Measurements from ENCODE around the gene CHST9. TPM values are rescaled to one million over a fixed set of nuclear protein-coding genes. Genes with fewer than 3 reads are reported as not detected.
A peak's percentile ranks its signal among the peaks of the same experiment; 100 is the strongest.

The CHST9 gene
- total and polyA plus RNA-seq, 2 donors from 2014 or later, result 1.5 to 9.8 TPM

- FAIRE-seq (no peak), DNase-seq (peak in 2 of 5 donors; percentile 7 to 37)
- no peaks in the 10 kb centered on the region for H3K36me3 ChIP-seq (ENCODE audit: control insufficient read depth in 2 of 3, insufficient read depth in 3 of 3, low read length in 3 of 3)
- no peak for TF ChIP-seq CTCF (IDR thresholded peaks at IDR 0.05; ENCODE audit: borderline replicate concordance, extremely low read depth, insufficient read depth)
- H3K9me3 ChIP-seq (ENCODE audit: control insufficient read depth in 2 of 3, insufficient read depth in 1 of 3, low read length in 3 of 3), result no peaks in the 10 kb centered on the region
- no peaks in the 10 kb centered on the region for H3K27me3 ChIP-seq (ENCODE audit: control insufficient read depth, insufficient read depth, low read length)
- intact Hi-C loops (cut with DNase I), result no loop called here
- H3K27ac ChIP-seq (ENCODE audit: low read depth in 2 of 2, low read length in 2 of 2), result no peak overlapping the region
- no peaks in the 10 kb centered on the region for H3K4me1 ChIP-seq (ENCODE audit: control insufficient read depth in 2 of 3, insufficient read depth in 2 of 3, low read depth in 1 of 3, low read length in 3 of 3)
- no peak overlapping the region for H3K4me3 ChIP-seq (ENCODE audit: low read length in 3 of 3)
- no peak overlapping the region for H3K9ac ChIP-seq (ENCODE audit: low read length in 3 of 3)
Observed at GRCh38 chr18:27223526-27224291, 38.6 kb upstream of the CHST9 start.

GRCh38 chr18:27214831-27215230 lies 29.7 kb upstream of the CHST9 start:
- Histone ChIP-seq H3K4me3 (ENCODE audit: low read length in 3 of 3) (no peak overlapping the region), H3K36me3 (ENCODE audit: control insufficient read depth in 2 of 3, insufficient read depth in 3 of 3, low read length in 3 of 3) (no peaks in the 10 kb centered on the region), H3K27ac (ENCODE audit: low read depth in 2 of 2, low read length in 2 of 2) (no peak overlapping the region), H3K27me3 (ENCODE audit: control insufficient read depth, insufficient read depth, low read length) (no peaks in the 10 kb centered on the region), H3K9me3 (ENCODE audit: control insufficient read depth in 2 of 3, insufficient read depth in 1 of 3, low read length in 3 of 3) (no peaks in the 10 kb centered on the region), H3K4me1 (ENCODE audit: control insufficient read depth in 2 of 3, insufficient read depth in 2 of 3, low read depth in 1 of 3, low read length in 3 of 3) (no peaks in the 10 kb centered on the region), H3K9ac (ENCODE audit: low read length in 3 of 3) (no peak overlapping the region)
- FAIRE-seq (no peak), DNase-seq (no peak)
- intact Hi-C loops (cut with DNase I), result no loop called here
- no peak for TF ChIP-seq CTCF (IDR thresholded peaks at IDR 0.05; ENCODE audit: borderline replicate concordance, extremely low read depth, insufficient read depth)

- Histone ChIP-seq H3K36me3 (ENCODE audit: control insufficient read depth in 2 of 3, insufficient read depth in 3 of 3, low read length in 3 of 3) (no peaks in the 10 kb centered on the region), H3K9me3 (ENCODE audit: control insufficient read depth in 2 of 3, insufficient read depth in 1 of 3, low read length in 3 of 3) (no peaks in the 10 kb centered on the region), H3K4me3 (ENCODE audit: low read length in 3 of 3) (no peak overlapping the region), H3K27me3 (ENCODE audit: control insufficient read depth, insufficient read depth, low read length) (no peaks in the 10 kb centered on the region), H3K27ac (ENCODE audit: low read depth in 2 of 2, low read length in 2 of 2) (no peak overlapping the region), H3K9ac (ENCODE audit: low read length in 3 of 3) (no peak overlapping the region), H3K4me1 (ENCODE audit: control insufficient read depth in 2 of 3, insufficient read depth in 2 of 3, low read depth in 1 of 3, low read length in 3 of 3) (no peaks in the 10 kb centered on the region)
- FAIRE-seq (no peak), DNase-seq (no peak)
- no peak for TF ChIP-seq CTCF (IDR thresholded peaks at IDR 0.05; ENCODE audit: borderline replicate concordance, extremely low read depth, insufficient read depth)
- intact Hi-C loops (cut with DNase I), result no loop called here
Observed at GRCh38 chr18:27213123-27213717, 28.1 kb upstream of the CHST9 start.

Data from kidney (tissue), 14 donors.